Measurements from ENCODE around the gene ZNF708. TPM values are rescaled to one million over a fixed set of nuclear protein-coding genes. Genes with fewer than 3 reads are reported as not detected.

Gene ZNF708
- polyA plus RNA-seq, 2 of the 4 experiments (the other 2 are of a cell fraction): 1.1 to 2.2 TPM

DNA sequence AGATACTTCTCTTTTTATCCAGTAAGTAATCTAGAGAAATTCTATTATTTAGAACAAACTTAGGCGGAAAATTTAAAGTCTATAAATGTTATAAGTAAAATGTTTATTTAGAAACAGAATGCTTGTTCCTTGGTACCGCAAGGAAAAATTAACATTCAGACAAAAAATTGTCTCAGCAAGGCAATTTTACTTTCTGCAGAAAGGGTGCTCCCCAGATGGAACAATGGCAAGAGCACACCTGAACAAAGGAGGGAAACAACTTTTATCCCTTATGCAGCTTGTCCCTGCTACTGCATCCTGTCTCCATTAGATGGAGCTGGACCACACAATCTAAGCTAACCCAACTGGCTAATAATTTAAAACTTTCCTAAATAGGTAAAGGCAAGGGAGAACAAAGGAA, 6.5 kb upstream of the ZNF708 start:
- no peak for FAIRE-seq
- no peak for DNase-seq (ENCODE audit: low read depth in 1 of 2, low spot score in 1 of 2)
- no peak for ATAC-seq
- H3K27ac ChIP-seq: no peak overlapping the region
- TF ChIP-seq POLR2A (IDR thresholded peaks at IDR 0.05; ENCODE audit: low read length): no peak
- TF ChIP-seq HOXB13 (CRISPR knock-in tag; IDR thresholded peaks at IDR 0.05; ENCODE audit: low read depth): no peak
- TF ChIP-seq BCL3 (IDR thresholded peaks at IDR 0.05): no peak
- TF ChIP-seq RNF2 (IDR thresholded peaks at IDR 0.05; ENCODE audit: borderline replicate concordance, low read depth): no peak
- ChIA-PET CTCF (no interaction called here), POLR2A (no interaction called here)
- H3K9me3 ChIP-seq: no peaks in the 10 kb centered on the region; the same call in 1 of the 3 replicates
- H3K4me2 ChIP-seq: no peak overlapping the region
- H3K4me1 ChIP-seq: no peaks in the 10 kb centered on the region
- WGBS (ENCODE audit: missing lambda C conversion rate): 74% methylated on average over 2 of the region's 2 CpGs
- H3K4me3 ChIP-seq: no peak overlapping the region

DNA sequence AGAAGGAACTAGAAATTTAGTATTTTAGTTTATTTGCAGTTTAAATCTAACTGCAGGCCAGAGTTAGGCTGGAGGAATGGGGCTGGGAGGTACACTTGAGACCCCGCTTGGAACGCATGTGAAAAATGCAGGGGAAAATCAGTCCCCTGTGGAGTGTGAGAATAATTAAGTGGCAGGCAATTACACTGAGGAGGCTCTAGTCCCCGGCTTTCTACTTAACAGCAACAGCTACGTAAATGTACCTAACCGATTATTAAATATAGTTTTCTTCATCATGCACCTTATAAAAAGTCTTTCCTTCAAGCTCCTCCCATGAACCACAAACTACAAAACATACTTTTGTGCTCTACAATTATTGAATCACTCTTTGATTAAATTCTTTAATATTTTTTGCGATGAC, 804 bp downstream of the ZNF708 start:
- ATAC-seq: peak in 1 of 2 experiments; percentile 25; a peak in 1 of 6 replicates
- FAIRE-seq: no peak
- H3K4me2 ChIP-seq: peak overlapping the region; percentile 82

DNA sequence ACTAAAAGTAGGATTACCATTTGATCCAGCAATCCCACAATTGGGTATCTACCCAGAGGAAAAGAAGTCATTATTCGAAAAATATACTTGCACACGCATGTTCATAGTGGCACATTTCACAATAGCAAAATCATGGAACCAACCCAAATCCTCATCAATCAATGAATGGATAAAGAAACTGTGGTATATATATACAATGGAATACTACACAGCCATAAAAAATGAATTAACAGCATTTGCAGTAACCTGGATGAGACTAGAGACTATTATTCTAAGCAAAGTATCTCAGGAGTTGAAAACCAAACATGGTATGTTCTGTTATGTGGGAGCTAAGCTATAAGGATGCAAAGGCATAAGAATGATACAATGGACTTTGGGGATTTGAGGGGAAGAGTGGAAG, 3.0 kb downstream of the ZNF708 start:
- ATAC-seq: no peak
- DNase-seq (ENCODE audit: low read depth in 1 of 2, low spot score in 1 of 2): no peak
- Histone ChIP-seq H3K4me3 (no peak overlapping the region), H3K27ac (no peak overlapping the region), H3K4me1 (no peaks in the 10 kb centered on the region), H3K4me2 (no peak overlapping the region), H3K9me3 (peaks cover 11% of the 10 kb centered on the region; the same call in 2 of the 3 replicates)
- POLR2A ChIA-PET: no interaction called here
- CTCF ChIA-PET: no interaction called here
- TF ChIP-seq HDAC2 (IDR thresholded peaks at IDR 0.05) (no peak), RFX5 (IDR thresholded peaks at IDR 0.05) (no peak), HOXB5 (CRISPR knock-in tag; IDR thresholded peaks at IDR 0.05) (no peak), SREBF2 (IDR thresholded peaks at IDR 0.05) (no peak), BHLHE40 (IDR thresholded peaks at IDR 0.05; ENCODE audit: low read depth, low read length) (no peak), FOXS1 (CRISPR knock-in tag; IDR thresholded peaks at IDR 0.05) (no peak), JUNB (IDR thresholded peaks at IDR 0.05) (no peak), TP53 (CRISPR knock-in tag; IDR thresholded peaks at IDR 0.05) (no peak), ESRRA (IDR thresholded peaks at IDR 0.05; ENCODE audit: borderline replicate concordance, low read length) (no peak), NPAS2 (CRISPR knock-in tag; IDR thresholded peaks at IDR 0.05; ENCODE audit: borderline replicate concordance) (no peak)
- TF ChIP-seq, protein P1, sequence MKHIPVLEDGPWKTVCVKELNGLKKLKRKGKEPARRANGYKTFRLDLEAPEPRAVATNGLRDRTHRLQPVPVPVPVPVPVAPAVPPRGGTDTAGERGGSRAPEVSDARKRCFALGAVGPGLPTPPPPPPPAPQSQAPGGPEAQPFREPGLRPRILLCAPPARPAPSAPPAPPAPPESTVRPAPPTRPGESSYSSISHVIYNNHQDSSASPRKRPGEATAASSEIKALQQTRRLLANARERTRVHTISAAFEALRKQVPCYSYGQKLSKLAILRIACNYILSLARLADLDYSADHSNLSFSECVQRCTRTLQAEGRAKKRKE (CRISPR knock-in tag; IDR thresholded peaks at IDR 0.05; ENCODE audit: low read depth): no peak
- 47% methylated on average over 2 of the region's 2 CpGs for WGBS (ENCODE audit: missing lambda C conversion rate)
- FAIRE-seq: no peak

More for the DNA sequence above, 804 bp downstream of the ZNF708 start:
- ChIA-PET CTCF (no interaction called here), POLR2A (interaction anchor here (1.3 to 1.8 kb wide), 2 partner anchors 16 to 187 kb away, joined by 7 to 12 read pairs; partner anchors contain the start of gene ZNF431)
- peak overlapping the region; percentile 73 for H3K4me3 ChIP-seq
- TF ChIP-seq NFE2L2 (conservative IDR thresholded peaks at IDR 0.05; ENCODE audit: low read length) (no peak), BCL3 (IDR thresholded peaks at IDR 0.05) (no peak), MAFK (IDR thresholded peaks at IDR 0.05; ENCODE audit: partially characterized antibody) (no peak), HOXA7 (CRISPR knock-in tag; IDR thresholded peaks at IDR 0.05) (no peak), MAZ (IDR thresholded peaks at IDR 0.05; ENCODE audit: borderline replicate concordance, low read depth, low read length) (no peak), CEBPB (IDR thresholded peaks at IDR 0.05) (no peak), HEYL (CRISPR knock-in tag; IDR thresholded peaks at IDR 0.05) (no peak), EHF (CRISPR knock-in tag; IDR thresholded peaks at IDR 0.05) (no peak)
- TF ChIP-seq, protein P2, sequence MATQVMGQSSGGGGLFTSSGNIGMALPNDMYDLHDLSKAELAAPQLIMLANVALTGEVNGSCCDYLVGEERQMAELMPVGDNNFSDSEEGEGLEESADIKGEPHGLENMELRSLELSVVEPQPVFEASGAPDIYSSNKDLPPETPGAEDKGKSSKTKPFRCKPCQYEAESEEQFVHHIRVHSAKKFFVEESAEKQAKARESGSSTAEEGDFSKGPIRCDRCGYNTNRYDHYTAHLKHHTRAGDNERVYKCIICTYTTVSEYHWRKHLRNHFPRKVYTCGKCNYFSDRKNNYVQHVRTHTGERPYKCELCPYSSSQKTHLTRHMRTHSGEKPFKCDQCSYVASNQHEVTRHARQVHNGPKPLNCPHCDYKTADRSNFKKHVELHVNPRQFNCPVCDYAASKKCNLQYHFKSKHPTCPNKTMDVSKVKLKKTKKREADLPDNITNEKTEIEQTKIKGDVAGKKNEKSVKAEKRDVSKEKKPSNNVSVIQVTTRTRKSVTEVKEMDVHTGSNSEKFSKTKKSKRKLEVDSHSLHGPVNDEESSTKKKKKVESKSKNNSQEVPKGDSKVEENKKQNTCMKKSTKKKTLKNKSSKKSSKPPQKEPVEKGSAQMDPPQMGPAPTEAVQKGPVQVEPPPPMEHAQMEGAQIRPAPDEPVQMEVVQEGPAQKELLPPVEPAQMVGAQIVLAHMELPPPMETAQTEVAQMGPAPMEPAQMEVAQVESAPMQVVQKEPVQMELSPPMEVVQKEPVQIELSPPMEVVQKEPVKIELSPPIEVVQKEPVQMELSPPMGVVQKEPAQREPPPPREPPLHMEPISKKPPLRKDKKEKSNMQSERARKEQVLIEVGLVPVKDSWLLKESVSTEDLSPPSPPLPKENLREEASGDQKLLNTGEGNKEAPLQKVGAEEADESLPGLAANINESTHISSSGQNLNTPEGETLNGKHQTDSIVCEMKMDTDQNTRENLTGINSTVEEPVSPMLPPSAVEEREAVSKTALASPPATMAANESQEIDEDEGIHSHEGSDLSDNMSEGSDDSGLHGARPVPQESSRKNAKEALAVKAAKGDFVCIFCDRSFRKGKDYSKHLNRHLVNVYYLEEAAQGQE (IDR thresholded peaks at IDR 0.05): no peak
- H3K4me1 ChIP-seq: no peaks in the 10 kb centered on the region
- H3K9me3 ChIP-seq: peaks cover 11% of the 10 kb centered on the region; the same call in 2 of the 3 replicates
- peak overlapping the region; percentile 83 to 89 for H3K27ac ChIP-seq
- WGBS (ENCODE audit: missing lambda C conversion rate): 41% methylated on average over 6 of the region's 6 CpGs
- DNase-seq (ENCODE audit: low read depth in 1 of 2, low spot score in 1 of 2): no peak

Data from A549 (cell line).